DMS 273 treated with DMSO at 0.1 percent for 48 hours (cell line): ENCODE results near the gene PHKG2.

ENCODE experiments used
- DNase-seq: peaks from one replicate; lab custom pipeline; 2025; lab: John Stamatoyannopoulos, UW

Gene PHKG2

GRCh38 chr16:30756781-30757100 lies 8.5 kb downstream of the PHKG2 start:
- DNase-seq, result no peak

GRCh38 chr16:30757316-30757715 lies 9.1 kb downstream of the PHKG2 start:
- DNase-seq, result no peak

GRCh38 chr16:30758988-30759491 lies 10.8 kb downstream of the PHKG2 start:
- DNase-seq, result no peak

- no peak for DNase-seq
Measured at GRCh38 chr16:30760001-30760559, 11.9 kb downstream of the PHKG2 start.

GRCh38 chr16:30760577-30761426 lies 12.6 kb downstream of the PHKG2 start:
- DNase-seq, result no peak

- peak; percentile 48 for DNase-seq
Measured at GRCh38 chr16:30761427-30761927, 13.3 kb downstream of the PHKG2 start.

- peak; percentile 97 for DNase-seq
Measured at GRCh38 chr16:30761928-30762902, 14.0 kb downstream of the PHKG2 start, which contains the start of the genes CFAP119 and RNF40. Gene CFAP119, minus strand, starts transcription at chr16:30762062. Its CDS starts 314 bp downstream, at chr16:30761748. Gene RNF40, plus strand, starts transcription at chr16:30762322. Its CDS starts 224 bp downstream, at chr16:30762546.

- DNase-seq, result no peak
Measured at GRCh38 chr16:30762991-30763725, 14.9 kb downstream of the PHKG2 start.

- no peak for DNase-seq
Measured at GRCh38 chr16:30764086-30764485, 15.9 kb downstream of the PHKG2 start.

- DNase-seq, result no peak
Measured at GRCh38 chr16:30764816-30765465, 16.7 kb downstream of the PHKG2 start.

GRCh38 chr16:30766206-30766932 lies 18.1 kb downstream of the PHKG2 start:
- no peak for DNase-seq

GRCh38 chr16:30766933-30767284 lies 18.7 kb downstream of the PHKG2 start:
- no peak for DNase-seq

GRCh38 chr16:30767767-30768465 lies 19.7 kb downstream of the PHKG2 start:
- DNase-seq, result no peak

GRCh38 chr16:30768583-30769181 lies 20.5 kb downstream of the PHKG2 start:
- no peak for DNase-seq

- no peak for DNase-seq
Measured at GRCh38 chr16:30769379-30770089, 21.3 kb downstream of the PHKG2 start.

GRCh38 chr16:30771726-30772125 lies 23.5 kb downstream of the PHKG2 start:
- DNase-seq, result no peak

- DNase-seq, result no peak
Measured at GRCh38 chr16:30773826-30774225, 25.6 kb downstream of the PHKG2 start.

- DNase-seq, result no peak
Measured at GRCh38 chr16:30774367-30775130, 26.3 kb downstream of the PHKG2 start.
